Progenitor cell of endocrine pancreas (in vitro differentiated cells): ENCODE results near the gene MOSPD3. TPM values are rescaled to one million over a fixed set of nuclear protein-coding genes. Genes with fewer than 3 reads are reported as not detected.

Experiments
- DNase-seq: peaks from one replicate; pipeline ENCODE4 v3.0.0; 2021; ENCODE audit warnings: low spot score; ENCODE audit not compliant: unreplicated experiment
- H3K27ac Mint-ChIP-seq: 2 replicates; pipeline ENCODE4 v1.8.0; 2021; ENCODE audit warnings: mild to moderate bottlenecking, moderate library complexity, mixed read lengths
- H3K27me3 Mint-ChIP-seq: 2 replicates; pipeline ENCODE4 v1.8.0; 2021; ENCODE audit warnings: mixed read lengths
- H3K36me3 Mint-ChIP-seq: 2 replicates; pipeline ENCODE4 v1.8.0; 2022; ENCODE audit warnings: mixed read lengths; ENCODE audit not compliant: insufficient read depth
- H3K4me1 Mint-ChIP-seq: 2 replicates; pipeline ENCODE4 v1.8.0; 2021; ENCODE audit warnings: low read depth, mixed read lengths
- H3K4me3 Mint-ChIP-seq: 2 replicates; pipeline ENCODE4 v1.8.0; 2021; ENCODE audit warnings: low read depth, mild to moderate bottlenecking, moderate library complexity, mixed read lengths
- H3K9me3 Mint-ChIP-seq: 2 replicates; pipeline ENCODE4 v1.8.0; 2021; ENCODE audit warnings: low read depth, mixed read lengths
- CTCF ChIP-seq: fragments of 200-600 bp; sonication (generic); IDR thresholded peaks from one replicate; pipeline ENCODE4 v1.5.0; 2021; ENCODE audit warnings: antibody characterized with exemption, mild to moderate bottlenecking; ENCODE audit not compliant: unreplicated experiment
- total RNA-seq: library from RNA; stranded (reverse); gene quantifications from 2 replicates; pipeline ENCODE4 v1.2.1, GENCODE V29; 2021

The MOSPD3 gene
- total RNA-seq, 1 donor from 2014 or later = 27.9 TPM

- no peak for DNase-seq
- Mint-ChIP-seq H3K4me3 (no peak overlapping the region), H3K36me3 (peaks cover 5% of the 10 kb centered on the region), H3K9me3 (no peaks in the 10 kb centered on the region), H3K4me1 (peaks cover 13% of the 10 kb centered on the region), H3K27me3 (no peaks in the 10 kb centered on the region), H3K27ac (no peak overlapping the region)
- TF ChIP-seq CTCF = no peak
These were observed 39.2 kb upstream of the MOSPD3 start for GRCh38 chr7:100572949-100573675.

- Mint-ChIP-seq H3K4me1 (peaks cover 10% of the 10 kb centered on the region), H3K27me3 (no peaks in the 10 kb centered on the region), H3K36me3 (peaks cover 5% of the 10 kb centered on the region), H3K9me3 (no peaks in the 10 kb centered on the region), H3K27ac (no peak within 1 kb of the TSS), H3K4me3 (no peak within 1 kb of the TSS)
- DNase-seq = no peak
- no peak for TF ChIP-seq CTCF
These were observed 38.5 kb upstream of the MOSPD3 start, which contains the start of gene SAP25 for GRCh38 chr7:100573691-100574361. Gene SAP25 (minus strand): TSS chr7:100573900. CDS start chr7:100573742, 158 bp downstream.

- Mint-ChIP-seq H3K27ac (no peak overlapping the region), H3K4me3 (no peak overlapping the region), H3K27me3 (no peaks in the 10 kb centered on the region), H3K9me3 (no peaks in the 10 kb centered on the region), H3K36me3 (peaks cover 7% of the 10 kb centered on the region), H3K4me1 (peaks cover 7% of the 10 kb centered on the region)
- TF ChIP-seq CTCF = no peak
- no peak for DNase-seq
These were observed 37.8 kb upstream of the MOSPD3 start for GRCh38 chr7:100574362-100575205.

- H3K36me3 Mint-ChIP-seq = peaks cover 7% of the 10 kb centered on the region
- H3K27ac Mint-ChIP-seq = no peak overlapping the region
- TF ChIP-seq CTCF = no peak
- peaks cover 7% of the 10 kb centered on the region for H3K4me1 Mint-ChIP-seq
- H3K4me3 Mint-ChIP-seq = no peak overlapping the region
- H3K9me3 Mint-ChIP-seq = no peaks in the 10 kb centered on the region
- DNase-seq = no peak
- no peaks in the 10 kb centered on the region for H3K27me3 Mint-ChIP-seq
These were observed 37.1 kb upstream of the MOSPD3 start for GRCh38 chr7:100575206-100575631.
